Activated CD8-positive, alpha-beta memory T cell treated with anti-CD3 and anti-CD28 coated beads, Interleukin-2, amount 50 U/mL, for 4 hours (primary cell): ENCODE results near the gene RRAS2.
"Not testable (repeated sequence)": the region's sequence is repeated elsewhere in the genome, so short reads cannot be mapped to it uniquely, and the experiment has no call there.

Source experiments
- DNase-seq: peaks from one replicate; pipeline ENCODE4 v3.0.0-alpha.2; 2020

The RRAS2 gene

DNA sequence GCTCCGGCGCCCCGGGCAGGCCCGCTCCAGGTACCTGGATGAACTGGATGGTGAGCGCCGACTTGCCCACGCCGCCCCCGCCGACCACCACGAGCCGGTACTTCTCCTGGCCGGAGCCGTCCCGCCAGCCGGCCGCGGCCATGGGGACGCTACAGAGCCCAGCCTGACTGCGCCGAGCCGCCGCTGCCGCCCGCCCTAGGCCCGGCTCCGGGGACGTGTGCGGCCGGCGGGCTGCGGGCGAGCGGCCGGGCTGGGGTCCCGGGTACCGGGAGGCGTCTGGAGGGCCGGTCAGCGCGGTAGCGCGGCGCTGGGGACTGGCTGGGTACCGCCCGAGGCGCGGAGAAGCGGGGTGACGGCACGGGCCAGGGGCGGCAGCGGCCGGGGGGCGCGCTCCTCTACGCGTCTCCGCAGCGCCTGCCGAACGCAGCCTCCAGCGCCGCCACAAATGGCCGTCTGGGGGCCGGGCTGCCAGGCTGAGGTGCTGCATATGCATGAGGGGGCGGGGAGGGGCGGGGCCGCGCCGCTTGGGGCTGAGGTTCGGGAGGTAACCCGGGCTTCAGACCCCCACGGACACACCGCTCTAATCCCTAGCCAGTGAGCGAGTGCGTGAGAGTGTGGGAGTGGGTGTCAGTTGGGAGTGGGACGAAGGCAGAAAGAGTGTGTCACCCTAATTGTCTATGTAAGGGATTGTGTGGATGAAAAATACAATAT is at the start of gene RRAS2:
Gene RRAS2 (minus strand): TSS at position 455 of the 711 bp plus-strand sequence. CDS start 313 bp downstream, at position 142.
- DNase-seq: peak; percentile 81

DNA sequence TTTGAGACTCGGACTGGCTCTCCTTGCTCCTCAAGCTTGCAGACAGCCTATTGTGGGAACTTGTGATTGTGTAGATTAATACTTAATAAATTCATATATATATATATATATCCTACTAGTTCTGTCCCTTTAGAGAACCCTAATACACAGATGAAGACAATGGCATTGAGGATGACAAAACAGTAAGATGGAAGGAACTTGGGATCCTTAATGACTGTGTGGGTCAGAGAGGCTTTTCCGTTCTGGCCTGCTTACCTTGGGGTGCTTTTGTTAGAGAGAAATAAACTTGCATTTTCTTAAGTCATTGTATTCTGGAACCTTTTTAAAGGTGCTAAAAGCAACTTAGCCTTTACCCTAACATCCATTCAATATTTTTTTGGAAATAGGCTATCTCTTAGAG is 49.6 kb upstream of the RRAS2 start:
- no peak for DNase-seq

DNA sequence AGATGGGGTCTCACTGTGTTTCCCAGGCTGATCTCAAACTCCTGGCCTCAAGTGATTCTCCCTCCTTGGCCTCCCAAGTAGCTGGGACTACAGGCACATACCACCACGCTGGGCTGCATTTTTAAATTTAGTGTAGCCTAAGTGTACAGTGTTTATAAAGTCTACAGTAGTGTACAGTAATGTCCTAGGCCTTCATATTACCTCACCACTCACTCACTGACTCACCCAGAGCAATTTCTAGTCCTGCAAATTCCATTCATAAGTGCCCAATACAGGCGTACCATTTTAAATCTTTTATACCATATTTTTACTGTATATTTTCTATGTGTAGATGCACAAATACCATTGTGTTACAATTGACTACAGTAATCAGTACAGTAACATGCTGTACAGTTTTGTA is 47.1 kb upstream of the RRAS2 start:
- not testable (repeated sequence) for DNase-seq

DNA sequence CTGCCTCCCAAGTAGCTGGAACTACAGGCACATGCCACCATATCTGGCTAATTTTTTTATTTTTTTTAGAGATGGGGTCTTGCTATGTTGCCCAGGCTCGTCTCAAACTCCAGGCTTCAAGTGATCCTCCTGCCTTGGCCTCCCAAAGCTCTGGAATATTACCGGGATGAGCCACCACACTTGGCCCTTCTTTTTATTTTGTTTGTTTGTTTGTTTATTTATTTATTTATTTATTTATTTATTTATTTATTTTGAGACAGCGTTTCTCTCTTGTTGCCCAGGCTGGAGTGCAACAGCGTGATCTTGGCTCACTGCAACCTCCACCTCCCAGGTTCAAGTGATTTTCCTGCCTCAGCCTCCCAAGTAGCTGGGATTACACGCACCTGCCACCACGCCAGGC is 44.5 kb upstream of the RRAS2 start:
- DNase-seq: not testable (repeated sequence)

DNA sequence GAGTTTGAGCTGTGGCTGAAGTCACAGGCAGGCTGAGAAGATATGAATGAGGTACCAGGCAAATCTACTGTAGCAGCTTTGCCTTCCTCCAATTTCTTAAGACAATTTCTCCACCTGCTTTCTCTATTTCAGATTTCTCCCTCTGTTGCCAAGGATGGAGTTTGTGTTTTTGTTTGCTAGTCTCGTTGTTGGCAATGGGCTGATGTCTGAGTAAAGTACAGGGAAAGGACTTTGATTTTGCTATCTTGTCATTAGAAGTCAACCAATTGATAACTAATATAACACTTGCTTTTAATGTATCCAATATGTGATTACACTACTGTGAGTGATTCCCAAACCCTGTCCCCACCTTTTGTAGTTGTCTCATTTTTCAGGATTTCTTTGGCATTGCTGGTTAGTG is 40.1 kb upstream of the RRAS2 start:
- DNase-seq: no peak

DNA sequence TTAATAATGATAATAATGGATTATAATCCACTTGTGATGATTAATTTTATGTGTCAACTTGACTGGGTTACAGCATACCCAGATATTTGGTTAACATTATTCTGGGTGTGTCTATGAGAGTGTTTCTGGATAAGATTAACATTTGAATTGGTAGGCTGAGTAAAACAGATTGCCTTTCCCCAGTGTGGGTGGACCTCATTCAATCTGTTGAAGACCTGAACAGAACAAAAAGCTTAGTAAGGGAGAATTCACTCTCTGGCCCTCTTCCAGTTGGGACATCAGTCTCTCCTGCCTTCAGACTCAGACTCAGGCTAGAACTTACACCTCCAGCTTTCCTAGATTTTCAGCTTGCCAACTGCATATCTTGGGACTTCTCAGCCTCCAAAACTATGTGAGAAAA is 37.3 kb upstream of the RRAS2 start:
- DNase-seq: no peak

DNA sequence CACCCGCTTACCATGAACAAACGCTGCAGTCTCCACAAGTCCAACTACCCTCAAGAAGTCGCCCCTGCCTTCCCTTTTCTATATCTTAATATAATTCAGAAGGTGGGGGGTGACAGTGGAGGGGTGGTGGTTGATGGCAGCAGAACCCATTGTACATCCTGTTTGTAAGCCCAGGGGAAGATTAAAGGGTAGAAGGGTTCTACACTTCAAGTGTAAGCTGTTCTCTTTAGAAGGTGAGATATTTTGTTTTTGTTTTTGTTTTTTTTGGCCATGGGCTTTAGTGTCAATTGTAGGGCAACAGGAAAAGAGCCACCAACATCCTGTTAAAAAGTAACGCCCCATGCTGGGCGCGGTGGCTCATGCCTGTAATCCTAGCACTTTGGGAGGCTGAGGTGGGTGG is 34.9 kb upstream of the RRAS2 start:
- no peak for DNase-seq

DNA sequence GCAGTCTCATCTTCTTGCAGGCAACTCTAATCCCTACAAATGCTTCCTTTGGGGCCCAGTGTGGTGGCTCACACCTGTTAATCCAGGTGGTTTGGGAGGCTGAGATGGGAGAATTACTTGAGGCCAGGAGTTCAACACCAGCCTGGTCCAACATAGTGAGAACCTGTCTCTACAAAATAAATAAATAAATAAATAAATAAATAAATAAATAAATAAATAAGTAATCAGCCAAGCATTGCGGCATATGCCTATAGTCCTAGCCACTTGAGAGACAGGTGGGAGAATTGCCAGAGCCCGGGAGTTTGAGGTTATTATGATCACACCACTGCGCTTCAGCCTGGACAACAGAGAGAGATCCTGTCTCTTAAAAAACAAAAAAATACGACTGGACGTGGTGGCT is 34.1 kb upstream of the RRAS2 start:
- no peak for DNase-seq

DNA sequence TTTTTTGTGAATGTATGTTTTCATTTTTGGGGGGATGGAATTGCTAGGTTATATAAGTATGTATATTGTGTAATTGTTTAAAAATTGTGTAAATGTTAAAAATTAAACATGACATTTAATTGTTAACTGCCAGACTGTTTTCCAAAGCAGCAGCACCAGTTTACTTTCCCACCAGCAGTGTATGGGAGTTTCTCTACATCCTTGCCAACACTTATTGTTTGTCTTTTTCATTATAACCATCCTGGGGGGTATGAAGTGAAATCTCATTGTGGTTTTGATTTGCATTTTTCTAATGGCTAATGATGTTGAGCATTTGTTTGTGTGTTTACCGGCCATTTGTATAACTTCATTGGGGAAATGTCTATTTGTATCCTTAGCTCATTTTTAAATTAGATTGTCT is 31.7 kb upstream of the RRAS2 start:
- no peak for DNase-seq

DNA sequence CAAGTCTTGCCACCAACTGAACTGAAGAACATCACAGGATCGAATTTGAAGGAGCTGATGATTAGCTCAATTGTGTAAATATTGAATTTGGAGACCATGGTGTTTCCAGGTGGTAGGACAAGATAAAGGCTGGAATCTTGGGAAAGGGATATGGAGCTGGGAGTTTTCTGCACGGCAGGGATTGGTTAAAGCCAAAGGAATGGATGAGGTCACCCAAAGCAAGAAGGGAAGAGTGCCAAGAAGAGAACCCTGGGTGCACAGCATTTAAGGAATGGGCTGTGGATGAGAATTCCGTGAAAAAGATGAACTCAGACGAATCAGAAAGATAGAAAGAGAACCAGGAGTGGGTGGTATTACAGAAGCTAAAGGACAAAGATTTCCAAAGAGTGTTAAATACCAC is 29.4 kb upstream of the RRAS2 start:
- DNase-seq: no peak

DNA sequence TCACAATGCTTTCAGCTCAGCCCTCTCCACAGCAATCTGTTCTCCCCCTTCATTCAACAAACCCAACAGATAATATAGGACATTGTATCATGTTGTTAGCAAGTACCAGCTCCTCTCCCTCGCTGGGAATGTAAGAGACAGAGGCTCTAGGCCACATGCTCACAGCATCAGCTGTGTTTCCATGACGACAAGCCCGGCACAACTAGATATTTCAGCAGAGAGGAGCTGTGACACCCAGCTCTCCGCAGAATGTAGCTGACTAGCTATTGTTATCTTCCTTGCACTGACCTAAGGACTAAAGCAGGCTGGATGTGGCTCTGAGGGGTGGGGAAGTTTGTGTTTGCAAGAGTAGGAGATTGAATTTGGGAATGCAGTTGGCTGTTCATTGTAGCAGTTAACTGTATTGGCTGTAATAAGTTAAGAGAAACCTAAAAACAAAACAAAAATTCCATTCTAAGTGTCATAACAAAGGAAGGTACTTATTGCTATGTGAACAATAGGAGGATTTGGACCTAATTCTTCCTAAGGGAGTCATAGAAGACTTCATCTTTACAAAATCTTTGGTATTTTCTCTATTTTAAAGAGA is 28.0 kb upstream of the RRAS2 start:
- DNase-seq: no peak

DNA sequence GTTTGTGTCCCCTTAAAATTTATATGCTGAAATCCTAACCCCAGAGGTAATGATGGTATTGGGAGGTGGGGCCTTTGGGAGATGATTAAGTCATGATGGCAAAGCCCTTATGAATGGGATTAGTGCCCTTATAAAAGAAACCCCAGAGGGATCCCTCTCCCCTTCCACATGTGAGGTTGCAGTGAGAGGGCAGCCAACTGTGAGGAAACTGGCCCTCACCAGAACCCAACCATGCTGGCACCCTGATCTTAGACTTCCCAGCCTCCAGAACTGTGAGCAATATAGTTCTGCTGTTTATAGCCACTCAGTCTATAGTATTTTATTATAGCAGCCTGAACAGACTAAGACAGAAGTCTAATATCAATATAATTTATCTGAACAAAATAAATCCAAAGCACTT is 27.1 kb upstream of the RRAS2 start:
- DNase-seq: no peak

DNA sequence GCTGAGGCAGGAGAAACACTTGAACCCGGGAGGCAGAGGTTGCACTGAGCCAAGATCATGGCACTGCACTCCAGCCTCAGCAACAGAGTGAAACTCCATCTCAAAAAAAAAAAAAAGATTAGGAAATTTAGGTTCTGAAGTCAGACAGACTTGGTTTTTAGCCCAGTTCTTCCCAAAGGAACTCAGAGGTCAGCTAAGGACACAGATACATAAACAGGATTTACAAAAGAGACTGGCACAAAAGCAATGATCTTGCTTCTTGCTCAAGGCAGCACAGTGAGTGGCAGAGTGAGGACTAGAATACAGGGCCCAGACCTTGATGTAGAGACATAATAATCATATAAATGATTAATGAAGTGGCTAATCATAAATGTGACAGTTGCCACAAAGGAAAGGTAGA is 25.4 kb upstream of the RRAS2 start:
- no peak for DNase-seq

DNA sequence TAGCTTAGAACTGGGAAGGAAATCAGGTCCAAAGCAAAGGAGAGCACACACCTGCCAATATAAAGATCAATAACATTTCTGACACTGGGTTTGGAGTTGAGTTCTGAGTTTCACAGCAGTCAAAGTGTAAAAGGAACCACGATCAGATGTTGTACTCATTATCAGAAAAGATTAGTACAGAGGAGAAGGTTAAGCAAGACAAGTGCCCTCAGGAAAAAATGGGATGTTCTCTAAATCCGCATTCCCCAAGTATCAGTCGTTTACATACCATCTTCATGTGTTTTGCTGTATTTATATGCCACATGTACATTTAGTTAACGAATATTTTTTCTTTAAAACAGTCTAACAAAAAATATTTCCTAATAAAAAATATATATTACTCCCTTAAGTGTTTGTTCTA is 23.0 kb upstream of the RRAS2 start:
- DNase-seq: no peak

DNA sequence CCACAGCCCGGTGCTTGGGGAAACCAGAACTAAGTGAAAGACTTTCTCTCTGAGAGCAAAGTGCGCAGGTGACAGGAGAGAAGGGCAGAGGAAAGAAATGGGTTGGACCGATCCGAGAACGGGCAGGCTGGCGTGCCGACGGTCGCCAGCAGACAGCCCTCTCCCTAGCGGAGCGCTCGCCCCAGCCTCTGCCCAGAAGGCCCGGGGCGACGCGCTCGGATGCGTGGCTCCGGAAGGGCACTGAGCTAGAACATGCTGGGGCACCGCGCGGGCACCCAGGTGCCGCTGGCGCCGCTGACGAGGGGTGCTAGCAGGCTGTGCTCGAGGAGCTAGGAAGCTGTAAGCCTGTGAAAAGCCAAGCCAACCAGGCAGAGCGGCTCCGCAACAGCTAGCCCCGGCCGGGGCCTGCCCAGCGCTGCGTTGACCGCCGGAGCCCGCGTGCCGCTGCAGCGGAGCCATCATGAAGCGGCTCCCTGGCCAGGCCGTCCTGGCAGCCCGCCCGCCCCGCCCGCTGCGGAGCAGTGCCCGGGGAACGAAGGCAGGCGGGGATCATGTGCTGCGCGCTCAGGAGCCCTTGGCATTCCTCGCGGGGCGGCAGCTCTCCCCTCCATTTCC is 22.1 kb upstream of the RRAS2 start:
- peak; percentile 54 for DNase-seq

DNA sequence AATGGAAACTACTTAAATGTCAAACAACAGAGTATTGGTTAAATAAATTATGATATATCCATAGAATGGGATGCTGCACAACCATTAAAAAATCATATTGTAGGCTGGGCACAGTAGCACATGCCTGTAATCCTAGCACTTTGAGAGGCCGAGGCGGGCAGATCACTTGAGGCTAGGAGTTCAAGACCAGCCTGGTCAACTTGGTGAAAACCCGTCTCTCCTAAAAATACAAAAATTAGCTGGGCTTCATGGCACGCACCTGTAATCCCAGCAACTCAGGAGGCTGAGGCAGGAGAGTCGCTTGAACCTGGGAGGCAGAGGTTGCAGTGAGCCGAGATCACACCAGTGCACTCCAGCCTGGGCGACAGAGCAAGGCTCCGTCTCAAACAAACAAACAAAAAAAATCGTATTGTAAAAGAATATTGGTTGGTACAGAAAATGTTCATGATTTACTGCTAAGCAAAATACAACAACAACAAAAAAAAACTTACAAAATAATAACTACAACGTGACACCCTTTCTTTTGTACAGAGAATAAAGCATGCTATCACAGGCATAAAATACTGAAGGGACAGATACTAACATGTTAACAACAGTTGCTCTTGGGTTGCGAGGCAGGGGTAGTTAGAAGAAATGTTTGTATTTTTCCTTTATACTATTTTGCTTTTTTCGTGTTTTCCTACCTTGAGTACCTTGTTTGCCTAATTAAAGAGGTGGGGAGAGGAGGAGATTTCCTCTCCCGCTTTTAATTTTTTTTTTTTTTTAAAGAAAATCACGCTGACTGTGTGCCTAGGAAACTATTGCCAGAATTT is 21.3 kb upstream of the RRAS2 start:
- DNase-seq: no peak

DNA sequence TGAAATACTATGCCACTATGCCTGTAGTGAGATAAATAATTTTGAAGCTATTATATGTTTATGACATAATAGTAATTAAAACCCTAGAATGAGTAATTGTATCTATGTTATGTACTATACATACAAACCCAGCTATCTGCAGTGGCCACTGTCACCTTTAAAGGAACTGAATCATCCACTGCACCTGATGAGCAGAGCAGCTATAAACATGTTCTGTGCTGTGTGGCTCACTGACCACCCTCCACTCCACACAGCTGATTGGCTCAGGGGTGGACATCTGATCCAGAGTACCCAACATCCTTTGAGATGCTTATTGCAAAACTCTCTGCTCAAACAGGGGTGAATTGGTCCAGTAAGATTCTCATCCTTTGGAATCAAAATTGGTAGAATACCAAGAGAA is 19.2 kb upstream of the RRAS2 start:
- DNase-seq: no peak

DNA sequence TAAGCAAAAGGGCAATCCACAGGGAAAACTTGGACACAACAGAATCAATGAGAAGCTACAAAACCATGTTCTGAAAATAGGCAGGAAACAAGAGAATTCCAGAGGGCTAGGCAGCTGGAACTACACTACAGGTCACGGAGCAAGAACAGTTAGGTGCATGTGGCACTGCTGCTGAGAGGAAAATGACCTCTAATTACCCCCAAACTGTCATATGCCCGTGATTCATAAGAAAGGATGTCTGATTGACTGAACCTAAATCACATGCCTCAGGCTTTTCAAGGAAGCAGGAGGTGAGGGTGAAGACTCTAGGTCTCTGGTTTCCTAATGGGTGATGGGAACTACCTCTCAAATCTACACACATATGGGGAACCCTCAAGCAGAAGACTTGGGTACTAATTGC is 17.9 kb upstream of the RRAS2 start:
- no peak for DNase-seq

DNA sequence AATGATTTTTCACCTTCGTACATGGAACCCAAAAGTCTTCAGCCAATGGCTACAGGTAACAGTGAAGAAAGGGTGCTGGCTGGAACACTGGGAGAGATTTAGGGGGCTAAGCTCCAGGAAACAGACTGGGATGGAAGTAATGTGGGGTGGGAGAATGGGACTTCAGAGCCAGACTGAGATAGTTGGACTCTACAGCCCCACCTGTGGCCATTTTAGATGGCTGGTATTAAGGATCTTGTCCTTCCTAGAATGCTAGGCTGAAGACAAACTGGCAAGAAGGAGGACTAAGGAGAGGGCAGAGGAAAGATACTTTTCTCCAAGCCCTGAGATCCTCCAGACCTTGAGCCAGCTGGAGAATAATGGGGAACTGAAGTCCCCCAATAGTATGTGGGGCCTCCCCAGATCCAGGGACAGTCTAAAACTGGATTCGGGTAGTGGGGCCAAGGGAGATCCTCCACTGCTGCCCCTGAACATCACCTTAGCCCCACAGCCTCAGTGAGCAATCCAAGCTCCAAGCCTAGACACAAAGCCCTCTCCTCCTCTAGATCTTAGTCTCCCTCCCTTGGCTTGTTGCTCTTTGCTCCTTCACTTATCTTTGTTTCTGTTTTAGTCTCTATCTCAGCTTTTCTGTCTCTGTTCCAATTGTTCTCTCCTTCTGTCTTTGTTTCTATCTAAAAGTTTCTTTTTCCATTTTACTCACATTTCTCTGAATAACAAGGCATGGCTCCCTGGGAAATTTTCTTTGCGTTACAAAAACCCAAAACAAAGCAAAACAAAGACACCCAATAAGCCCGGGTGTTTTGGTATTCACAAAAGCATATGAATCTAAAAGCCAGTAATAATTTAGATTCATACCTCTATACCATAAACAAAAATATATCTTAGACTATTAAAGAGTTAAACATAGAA is 16.2 kb upstream of the RRAS2 start:
- DNase-seq: no peak

DNA sequence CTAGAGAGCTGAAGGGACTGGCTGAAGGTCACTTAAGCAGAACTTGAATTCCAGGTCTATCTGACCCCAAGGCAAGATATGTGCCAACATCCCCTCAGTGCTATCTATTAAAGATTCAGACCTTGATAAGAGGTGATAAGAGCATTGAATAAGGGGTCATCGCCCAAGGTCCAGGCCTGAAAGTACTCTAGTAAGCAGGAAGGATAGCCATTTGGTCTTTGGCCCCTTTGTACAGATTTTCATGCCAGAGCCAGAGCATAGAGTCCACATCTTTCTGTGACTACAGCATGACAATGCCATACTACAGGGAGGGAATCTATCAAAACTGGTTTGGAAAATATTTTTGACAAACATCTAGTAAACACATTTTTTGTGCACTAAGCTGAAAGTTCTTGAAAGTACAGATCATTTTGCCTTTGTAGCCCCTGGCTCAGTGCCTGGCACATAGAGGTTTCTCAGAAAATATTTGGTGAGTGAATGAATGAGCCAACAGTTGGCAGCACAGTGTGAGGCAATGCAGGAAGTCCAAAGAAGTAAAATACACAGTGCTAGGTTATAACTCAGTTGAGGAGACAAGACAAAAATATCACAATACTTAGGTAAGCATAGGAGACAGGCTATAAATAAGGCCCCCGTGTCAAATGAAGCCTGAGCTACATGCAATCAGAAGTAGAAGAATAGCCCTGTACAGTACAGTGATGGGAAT is 15.1 kb upstream of the RRAS2 start:
- DNase-seq: no peak

DNA sequence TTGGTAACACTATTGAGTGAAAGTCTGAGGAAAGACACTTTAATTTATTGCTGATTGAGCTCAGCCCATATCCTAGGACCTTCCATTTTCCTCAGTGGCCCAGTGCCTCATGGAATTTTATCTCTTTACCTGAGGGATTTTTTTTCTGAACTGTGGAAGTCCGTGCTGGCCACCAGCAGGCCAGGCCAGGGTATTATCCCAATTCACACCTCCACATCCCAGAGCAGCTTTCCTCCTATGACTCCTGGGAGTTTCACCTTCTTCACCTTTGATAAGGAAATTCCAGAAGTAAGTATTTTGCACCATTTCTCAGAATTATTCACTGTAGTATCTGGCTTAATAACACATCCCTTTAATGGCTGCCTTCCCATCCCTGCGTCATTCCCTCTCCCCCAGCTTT is 13.0 kb upstream of the RRAS2 start:
- DNase-seq: no peak

DNA sequence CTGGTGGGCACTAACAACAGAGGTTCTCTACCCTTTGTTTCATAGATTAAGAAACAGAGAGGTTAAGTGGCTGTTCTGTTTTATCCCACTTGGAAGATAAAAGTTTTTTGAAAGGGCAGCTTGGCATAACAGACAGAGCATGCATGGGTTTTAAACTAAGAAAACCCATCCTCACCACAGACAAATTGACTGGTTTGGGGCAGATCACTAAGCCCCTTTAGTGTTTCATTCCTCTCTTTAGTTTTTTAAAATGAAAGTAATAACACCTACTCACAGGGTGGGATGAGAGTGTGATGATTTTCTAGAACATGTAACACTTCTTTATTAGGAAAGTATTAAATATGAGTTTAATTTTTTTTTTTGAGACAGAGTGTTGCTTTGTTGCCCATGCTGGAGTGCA is 12.3 kb upstream of the RRAS2 start:
- no peak for DNase-seq
